GM18907 (cell line): Measurements from ENCODE around the gene TMF1.
A peak's percentile ranks its signal among the peaks of the same experiment; 100 is the strongest.

Source experiments
- ATAC-seq: cut with Tn5 transposase; IDR thresholded peaks from one replicate; pipeline ENCODE4 v1.9.1; 2021; ENCODE audit warnings: mild to moderate bottlenecking, moderate library complexity; ENCODE audit not compliant: unreplicated experiment

TMF1 gene

DNA sequence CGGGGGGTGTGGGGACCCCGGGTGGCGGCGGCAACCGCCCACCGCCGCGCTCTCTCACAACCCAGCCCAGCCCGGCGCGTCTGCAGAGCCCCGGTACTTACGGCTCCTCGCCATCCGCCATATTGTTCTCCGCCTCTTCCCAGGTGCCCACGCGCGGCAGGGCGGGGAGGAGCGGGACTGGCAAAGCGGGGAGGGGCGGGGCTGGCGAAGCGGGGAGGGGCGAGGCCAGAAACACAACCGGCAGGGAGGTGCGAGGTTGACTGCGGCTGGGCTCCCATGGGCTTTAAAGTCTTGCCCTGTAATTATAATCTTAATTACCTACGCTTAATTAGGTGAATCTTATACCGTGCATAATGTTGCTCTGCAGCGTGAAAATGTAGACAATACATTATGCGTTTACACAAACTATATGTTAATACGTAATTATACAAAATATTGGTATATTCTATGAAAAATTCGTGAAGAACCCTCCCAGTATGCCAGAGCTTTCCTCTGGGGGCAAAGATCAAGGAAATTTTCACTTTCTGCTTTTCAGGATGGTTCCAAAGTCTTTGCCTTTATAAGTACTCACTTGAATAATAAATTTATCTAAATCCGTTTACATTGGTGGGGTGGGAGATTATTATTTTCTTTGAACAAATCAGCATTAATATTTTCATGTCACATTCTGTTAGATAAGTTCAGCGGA is 28.2 kb upstream of the TMF1 start, which contains the start of gene UBA3:
Gene UBA3 (minus strand): TSS at position 133 of the 688 bp plus-strand sequence. CDS start 12 bp downstream, at position 121.
- peak; percentile 53 for ATAC-seq

DNA sequence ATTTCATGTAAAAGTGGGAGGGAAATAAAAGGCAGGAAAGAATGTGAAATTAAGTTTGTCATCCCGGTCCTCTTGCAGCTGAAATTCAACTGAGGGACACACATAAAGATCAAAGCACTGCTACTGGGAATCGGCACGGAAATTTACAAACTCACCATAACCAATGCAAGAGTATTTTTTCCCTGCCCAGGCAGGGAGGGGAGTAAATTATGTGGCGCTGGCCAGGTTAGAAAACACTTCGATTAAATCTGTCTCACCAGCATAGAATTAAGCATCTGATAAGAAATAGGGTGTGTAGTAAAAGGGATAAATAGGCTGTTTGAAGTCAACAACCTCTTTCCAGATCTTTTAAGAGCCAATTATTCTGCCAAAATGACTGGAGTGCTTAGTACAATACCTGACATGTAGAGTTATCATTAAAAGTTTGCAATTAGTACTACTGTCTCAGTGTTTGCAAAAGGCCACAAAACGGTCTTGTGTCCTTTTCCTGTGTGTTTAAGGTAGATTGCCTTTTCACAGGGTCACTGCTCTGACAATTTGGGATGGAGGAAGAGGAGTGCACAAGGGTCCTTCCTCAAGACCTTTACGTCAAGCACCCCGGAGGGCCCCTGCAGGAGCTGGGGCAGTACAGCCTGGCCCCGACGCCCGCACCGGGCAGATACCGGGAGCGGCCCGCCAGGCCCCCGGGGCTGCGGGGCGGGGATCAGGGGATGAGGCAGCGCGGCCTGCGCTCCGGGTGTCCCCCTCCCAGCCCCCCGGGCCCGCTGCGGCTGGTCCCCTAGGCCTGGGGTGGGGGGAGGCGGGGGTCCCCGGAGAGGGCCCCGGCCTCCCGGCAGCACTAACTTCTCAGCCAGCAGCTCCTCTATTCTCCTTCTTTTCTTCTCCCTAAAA is 27.4 kb upstream of the TMF1 start:
- ATAC-seq = peak; percentile 21

DNA sequence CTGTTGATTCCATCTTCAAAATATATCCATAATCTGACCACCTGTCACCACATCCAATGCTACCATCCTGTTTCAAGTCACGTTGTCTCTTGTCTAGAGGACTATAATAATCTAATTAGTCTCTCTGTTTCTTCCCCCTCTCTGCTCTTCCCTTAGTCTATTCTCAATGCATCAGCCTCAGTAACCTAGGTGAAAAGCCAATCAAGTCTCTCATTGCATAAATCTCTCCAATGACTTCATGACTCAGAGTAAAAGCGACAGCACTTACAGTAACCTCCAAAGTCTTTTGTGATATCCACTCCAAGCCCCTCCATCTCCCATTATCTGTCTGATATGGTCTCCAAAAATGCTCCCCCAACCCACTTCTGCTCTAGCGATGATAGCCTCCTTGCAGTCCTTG is 20.8 kb upstream of the TMF1 start:
- ATAC-seq = no peak

DNA sequence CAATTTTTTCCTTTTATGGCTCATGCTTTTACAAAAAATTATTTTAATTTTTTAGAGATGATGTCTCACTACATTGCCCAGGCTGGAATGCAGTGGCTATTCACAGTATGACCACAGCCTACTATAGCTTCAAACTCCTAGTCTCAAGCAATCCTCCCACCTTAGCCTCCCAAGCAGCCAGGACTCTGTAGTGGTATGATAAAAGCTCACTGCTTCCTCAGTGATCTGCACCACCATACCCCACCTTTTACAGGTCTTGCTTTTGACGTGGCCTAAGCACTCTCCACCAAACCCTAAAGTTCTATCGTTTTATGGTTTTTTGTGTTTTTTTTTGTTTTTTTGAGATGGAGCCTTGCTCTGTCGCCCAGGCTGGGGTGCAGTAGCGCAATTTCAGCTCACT is 14.0 kb upstream of the TMF1 start:
- no peak for ATAC-seq

DNA sequence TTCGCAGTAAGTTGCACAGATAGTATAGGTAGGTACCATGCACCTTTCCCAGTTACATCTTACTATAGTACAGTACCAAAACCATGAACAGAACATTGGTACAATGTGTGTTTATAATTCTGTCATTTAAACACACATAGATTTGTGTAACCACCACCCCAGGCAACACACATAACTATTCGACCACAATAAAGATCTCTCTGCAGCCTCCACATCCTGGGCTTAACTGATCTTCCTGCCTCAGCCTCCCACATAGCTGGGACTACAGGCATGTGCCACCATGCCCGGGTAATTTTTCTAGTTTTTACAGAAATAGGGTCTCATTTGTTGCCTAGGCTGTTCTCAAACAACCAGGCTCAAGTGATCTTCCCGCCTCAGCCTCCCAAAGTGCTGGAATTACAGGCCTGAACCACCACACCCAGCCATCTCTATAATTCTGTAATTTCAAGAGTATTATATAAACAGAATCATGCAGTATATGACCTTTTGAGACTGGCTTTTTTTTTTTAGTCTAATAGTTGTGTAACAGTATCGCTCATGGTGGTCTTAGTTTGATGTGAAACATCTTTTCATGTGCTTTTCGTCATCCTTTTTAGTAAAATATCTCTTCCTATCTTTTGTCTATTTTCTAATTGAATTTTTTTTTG is 13.3 kb upstream of the TMF1 start:
- no peak for ATAC-seq

DNA sequence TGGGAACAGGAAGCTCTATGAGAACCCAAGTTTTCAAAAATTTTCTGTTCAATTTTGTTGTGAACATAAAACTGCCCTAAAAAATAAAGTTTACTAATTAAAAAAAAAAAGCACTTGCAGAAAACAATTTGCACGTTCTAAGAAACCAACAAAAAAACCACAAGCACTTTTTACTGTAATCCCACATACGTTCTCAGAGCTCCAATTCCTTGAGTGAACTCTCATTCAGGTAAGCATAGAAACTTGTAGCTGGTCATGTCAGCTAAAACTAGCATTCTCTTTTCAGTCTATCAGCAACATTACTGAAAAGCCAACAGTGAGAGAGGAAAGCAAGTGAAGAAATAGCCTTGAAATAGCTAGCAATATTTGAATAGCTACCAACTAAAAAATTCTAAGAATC is 11.5 kb upstream of the TMF1 start:
- no peak for ATAC-seq

DNA sequence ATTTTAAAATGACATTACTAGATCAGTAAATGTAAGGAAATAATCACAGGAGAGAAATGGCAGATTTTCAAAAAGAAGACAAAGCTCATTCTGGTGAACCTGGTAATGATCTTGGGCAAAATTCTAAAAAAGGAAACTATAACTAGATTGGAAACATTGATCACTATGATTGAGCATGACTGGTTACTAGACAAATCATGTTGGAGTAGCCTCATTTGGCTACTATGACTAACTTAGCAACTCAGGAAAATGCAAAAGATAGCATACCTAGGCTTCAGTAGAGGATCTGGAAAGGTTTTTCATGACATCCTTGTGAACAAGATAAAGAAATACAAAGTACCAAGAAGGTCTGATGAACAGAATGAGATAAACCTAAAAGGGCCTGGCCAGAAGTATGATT is 7.6 kb upstream of the TMF1 start:
- no peak for ATAC-seq

DNA sequence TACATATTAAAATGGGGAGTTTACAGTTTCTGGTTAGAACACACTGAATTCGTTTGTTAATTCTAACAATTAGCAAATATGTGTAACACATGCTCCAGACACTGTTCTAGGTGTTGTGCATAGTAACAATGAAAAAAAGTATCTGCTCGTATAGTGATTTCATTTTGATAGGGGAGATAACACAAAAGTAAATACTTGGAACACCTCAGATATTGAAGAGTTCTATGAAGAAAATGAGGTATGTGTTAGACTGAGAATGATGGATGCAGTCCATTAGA is 6.8 kb upstream of the TMF1 start:
- ATAC-seq = no peak

DNA sequence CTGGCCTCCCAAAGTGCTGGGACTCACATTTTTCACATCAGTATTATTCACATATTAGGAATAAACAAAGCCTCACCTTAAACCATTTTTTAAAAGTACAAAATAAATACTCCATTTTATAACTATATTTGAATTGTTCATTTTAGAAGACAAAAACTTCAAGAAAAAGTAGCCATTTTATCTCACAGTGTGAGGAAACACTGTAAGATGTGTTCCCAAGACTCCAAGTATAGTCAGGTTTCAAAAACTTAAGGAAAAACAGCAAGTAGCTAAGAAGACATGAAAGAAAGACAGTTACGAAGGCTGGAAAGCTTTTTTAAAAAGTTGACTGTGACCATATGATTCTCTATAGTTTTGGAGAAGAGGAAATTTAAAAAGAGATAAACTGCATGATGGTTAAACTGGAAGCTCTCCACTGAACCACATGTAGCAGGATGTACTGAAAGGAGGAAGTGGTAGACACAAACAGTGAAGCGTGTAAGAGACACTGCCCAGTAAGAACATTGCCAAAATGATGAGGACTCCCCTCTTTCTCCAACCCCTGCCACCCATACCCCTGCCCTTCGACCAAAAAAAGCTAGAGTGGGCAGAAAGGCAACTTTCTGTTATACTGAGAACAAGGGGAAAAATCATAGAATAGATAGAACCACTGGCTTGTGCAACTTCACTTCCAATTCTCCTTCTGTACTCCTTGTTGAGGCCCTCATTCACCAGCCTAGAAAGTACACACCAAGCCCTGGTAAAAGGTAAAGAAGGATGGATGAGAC is 6.2 kb upstream of the TMF1 start:
- ATAC-seq = peak; percentile 99

DNA sequence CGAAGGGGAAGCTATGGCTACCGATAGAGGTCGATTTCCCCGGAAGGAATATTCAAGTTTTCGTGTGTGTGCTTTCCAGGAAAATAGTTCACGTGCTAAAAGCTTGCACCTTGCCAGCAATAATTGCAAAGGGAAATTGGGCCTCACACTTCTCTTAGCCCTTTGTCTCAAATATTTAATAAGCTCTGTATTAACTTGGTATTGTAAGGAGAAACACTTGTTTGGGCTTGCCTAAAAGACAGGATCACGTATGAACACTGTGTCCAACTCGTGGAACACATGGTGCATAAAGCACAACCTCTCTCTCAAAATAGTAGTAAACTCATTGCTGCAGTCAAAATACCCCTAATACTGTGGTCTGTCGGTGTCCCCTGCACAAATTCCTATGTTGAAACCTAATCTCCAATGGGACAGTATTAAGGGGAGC is 352 bp upstream of the TMF1 start:
- peak; percentile 15 for ATAC-seq

DNA sequence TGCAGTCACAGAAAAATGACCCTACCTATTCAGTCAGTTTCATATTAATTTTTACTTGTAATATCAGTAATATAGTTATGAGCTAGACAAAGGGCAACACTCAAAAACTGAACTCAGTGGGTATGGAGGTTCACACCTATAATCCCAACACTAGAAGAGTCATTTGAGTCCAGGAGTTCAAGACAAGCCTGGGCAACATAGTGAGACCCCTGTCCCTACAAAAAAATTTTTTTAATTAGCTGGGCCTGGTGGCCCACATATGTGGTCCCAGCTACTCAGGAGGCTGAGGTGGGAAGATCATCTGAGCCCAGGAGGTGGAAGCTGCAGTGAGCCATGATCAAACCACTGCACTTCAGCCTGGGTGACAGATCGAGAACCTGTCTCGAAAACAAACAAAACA is 3.1 kb downstream of the TMF1 start:
- ATAC-seq = no peak

DNA sequence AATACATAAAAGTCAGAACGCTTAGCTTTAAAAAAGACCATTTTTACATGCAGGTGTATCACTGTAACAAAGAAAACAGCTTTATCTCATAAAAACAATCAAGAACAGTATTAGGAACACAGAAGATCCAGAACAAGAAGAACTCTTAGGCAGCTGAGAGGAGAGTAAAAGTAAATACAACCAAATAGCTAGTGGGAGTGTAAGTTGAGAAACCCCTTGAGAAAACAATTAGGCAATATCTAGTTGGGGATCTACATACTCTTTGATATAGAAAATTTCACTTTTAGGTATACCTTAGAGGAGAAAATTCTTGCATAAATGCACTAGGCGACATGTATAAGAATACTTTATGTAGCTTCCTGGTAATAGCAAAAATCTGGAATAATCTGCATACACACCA is 7.5 kb downstream of the TMF1 start:
- ATAC-seq = no peak

DNA sequence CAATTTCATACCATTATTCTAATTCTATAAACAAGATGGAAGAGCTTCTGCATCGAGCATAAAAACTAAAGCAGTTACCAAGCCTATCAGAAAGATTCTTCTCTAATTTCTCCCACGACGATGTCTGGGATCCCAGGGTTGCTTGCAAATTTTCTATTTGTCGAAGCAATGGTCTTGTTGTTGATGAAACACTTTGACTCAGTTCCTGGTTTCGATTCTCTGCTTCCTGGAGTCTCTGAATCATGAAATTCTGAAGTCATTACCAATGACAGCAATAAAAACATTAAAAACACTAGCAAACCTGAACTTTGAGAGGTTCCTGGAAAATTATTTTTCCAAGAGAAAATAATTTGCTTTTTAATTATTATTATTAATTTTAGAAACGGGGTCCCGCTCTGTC is 18.7 kb downstream of the TMF1 start:
- no peak for ATAC-seq

DNA sequence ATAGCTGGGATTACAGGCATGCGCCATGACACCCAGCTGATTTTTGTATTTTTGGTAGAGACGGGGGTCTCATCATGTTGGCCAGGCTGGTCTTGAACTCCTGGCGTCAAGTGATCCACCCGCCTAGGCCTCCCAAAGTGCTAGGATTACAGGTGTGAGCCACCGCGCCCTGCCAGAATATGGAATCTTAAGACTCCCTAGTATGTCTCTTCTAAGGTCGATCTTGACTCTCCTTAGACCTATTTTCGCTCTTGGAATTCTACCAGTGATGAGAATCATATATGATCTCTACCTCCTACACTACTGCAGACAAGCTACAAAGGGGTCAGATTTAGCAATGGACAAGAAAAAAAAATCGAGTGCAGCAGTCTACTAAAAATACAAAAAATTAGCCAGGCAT is 19.4 kb downstream of the TMF1 start:
- no peak for ATAC-seq

DNA sequence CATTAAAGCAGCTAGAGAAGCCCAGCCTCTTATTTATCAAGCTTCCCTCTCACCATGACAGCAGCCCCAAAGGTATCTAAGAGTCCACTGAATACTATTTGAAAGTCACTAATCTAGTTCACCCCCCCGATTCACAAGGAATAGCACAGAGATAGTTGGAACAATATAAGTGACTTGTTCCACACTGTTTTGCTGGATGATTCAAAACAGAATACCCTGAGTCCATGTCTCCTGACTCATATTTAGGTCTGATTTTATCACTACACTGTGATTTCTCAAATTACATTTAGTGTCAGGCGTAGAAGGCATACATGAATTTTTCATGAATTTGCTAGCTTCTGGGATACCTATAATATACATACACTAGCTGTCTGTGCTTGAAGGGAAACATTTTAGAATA is 20.0 kb downstream of the TMF1 start:
- ATAC-seq = no peak

DNA sequence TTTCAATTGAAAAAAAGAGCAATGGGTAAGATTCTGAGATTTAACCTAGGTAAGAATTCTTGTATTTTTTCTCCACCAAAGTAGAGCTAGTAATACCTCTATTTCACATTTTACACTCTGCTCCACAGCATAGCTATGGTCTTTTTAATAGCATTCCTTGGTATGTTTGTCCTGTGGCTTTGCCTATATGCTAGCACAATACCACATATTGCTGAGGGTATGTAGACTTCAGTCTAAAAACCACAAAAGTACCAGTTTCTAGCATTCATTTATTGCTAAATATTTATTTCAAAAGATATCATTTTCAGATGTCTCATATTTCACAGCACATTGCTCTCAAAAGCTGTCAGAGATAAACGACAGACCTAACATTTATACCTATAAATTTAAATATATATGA is 20.5 kb downstream of the TMF1 start:
- ATAC-seq = no peak

DNA sequence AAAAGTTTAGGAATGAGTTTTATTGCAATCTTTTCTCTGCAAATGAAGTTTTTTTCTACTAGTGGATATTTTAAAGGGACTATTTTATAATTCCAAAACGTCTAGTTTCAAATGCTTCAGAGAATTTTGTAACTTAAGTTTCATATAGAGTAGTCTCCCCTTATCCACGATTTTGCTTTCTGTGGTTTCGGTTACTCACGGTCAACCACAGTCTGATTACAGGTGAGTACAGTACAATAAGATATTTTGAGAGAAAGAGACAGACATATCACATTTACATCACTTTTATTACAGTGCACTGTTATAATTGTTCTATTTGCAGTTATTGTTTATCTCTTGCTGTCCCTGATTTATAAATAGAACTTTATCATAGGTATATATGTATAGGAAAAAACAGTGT is 31.3 kb downstream of the TMF1 start:
- no peak for ATAC-seq

DNA sequence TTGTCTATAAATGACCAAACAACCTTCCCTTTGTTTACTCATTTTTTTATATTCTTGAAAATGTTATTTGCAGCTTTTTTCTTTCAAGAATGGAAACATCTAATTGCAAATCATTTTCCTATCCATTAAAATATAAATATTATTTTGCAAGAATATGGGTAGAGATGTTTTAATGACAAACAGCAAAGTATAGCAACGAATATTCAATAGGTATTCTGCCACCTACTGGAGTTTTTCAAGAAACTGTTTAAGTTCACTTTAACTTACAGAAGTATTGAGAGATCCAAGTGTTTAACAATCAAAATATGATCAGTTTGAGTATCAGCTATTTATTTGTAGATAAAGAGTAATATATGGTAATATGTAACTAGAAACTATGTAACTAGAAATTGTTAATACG is 31.7 kb downstream of the TMF1 start:
- ATAC-seq = peak; percentile 45

DNA sequence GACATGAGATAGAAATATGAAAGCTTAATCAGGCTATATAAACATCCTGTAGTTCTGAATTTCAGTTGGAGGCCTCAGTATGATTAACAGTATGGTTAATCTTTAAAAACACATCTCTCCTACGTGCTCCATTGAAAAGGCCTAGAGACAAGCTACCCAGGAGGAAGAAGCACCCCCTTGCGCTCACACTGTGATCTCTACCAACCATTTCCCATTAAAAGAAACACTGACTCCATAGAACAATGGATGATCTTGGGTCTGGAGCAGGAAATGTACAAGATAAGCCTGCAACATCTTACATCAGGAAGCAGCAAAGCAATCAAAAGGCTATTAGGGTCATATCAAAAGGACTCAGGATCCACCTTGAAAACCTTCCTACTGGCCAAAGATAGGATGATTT is 35.2 kb downstream of the TMF1 start:
- ATAC-seq = no peak

DNA sequence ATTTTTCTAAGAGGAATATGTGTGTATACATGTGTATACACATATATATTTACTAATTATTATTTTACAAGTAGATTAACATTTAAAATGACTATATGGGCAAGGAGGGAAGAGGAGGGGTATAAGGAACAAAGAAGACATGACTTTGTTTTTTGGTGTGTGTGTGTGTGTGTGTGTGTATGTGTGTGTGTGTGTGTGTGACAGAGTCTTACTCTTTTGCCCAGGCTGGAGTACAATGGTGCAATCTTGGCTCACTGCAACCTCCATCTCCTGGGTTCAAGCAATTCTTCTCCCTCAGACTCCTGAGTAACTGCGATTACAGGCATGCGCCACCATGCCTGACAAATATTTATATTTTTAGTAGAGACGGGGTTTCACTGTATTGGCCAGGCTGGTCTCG is 36.0 kb downstream of the TMF1 start:
- ATAC-seq = no peak

DNA sequence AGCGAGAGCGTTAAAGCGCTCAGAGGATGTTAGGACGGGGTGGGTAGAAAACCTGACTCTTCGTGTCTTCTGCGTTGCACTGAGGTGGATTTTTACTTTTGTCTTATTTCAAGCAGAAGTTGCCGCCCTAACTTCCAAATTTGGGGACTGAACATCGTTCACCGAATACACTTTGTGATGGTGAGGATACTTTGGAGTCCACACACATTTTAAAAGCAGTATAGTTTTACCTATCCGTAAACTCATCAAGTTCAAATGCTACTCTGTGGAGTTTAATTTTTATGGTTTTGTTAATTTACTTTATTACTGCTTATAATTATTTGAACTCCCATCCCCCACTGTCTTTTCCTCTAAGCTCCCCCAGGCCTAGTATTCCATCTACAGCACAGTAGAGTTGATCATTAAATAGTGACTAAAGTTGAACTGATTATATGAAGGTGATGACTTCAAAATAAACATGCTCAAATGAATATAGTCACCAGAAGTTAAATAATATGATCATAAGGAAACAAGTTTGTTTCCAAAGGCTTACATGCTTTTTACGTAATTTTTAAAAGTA is 38.0 kb downstream of the TMF1 start:
- ATAC-seq = no peak
